ENCODE data around the gene MINAR2. TPM values are rescaled to one million over a fixed set of nuclear protein-coding genes. Genes with fewer than 3 reads are reported as not detected.

The MINAR2 gene
- total RNA-seq (2021) (not detected in 2 replicates), Bru-seq, nascent RNA (not detected), BruChase-seq, experiment 1, labeled RNA remaining after a 2-hour chase (not detected), BruChase-seq, experiment 2, labeled RNA remaining after a 6-hour chase (not detected)
- long read RNA-seq = 0 reads

DNA sequence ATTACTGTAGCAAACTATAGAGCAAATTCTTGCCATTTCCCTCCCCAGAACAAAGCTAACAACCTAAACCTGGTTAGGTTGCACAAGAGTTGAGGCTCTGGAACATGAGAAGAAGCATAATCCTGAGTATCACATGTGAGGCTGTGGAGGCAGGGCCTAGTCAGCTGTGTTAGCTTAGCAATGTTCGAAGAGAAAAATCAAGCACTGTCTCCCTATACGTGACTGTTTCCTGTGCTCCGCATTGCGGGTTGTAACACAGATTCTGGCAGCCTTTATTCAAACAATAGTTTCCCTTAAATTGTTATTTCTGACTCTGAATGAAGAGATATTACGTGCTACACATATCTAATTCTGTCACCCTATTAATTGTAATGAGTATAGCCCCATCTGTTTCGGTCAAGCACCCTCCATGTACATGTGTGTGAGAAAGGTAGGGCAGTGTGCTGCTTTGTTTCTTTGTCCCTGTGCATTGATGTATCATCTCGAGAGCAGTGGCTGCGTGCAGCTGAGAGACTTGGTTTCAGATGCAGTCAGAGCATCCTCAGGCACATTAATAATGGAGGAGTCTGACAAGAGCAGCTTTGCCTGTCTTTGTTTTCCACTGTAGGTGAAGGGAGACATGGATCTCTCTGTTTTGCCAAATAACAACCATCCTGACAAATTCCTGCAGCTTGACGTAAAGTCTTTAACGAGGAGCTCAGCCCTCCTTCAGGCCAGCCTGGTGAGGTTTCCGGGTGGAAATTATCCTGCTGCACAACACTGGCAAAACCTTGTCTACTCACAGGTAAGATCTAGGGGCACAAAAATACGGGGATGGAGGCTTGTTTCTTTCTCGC lies at the start of gene MINAR2:
Gene MINAR2 (plus strand): TSS at position 523 of the 836 bp plus-strand sequence. CDS start 97 bp downstream, at position 620.
- no peaks in the 10 kb centered on the region for H3K36me3 ChIP-seq (ENCODE audit: insufficient read depth, low read length, poor library complexity, severe bottlenecking)
- no peaks in the 10 kb centered on the region for H3K4me1 ChIP-seq (ENCODE audit: insufficient read depth, low read length, poor library complexity, severe bottlenecking)
- H3K4me3 ChIP-seq (ENCODE audit: low read depth, low read length, poor library complexity, severe bottlenecking) = no peak within 1 kb of the TSS
- CTCF ChIA-PET = no interaction called here
- H3K9me3 ChIP-seq (ENCODE audit: low read depth, low read length, poor library complexity, severe bottlenecking) = no peaks in the 10 kb centered on the region
- no peak for DNase-seq (ENCODE audit: low spot score)
- TF ChIP-seq CTCF (conservative IDR thresholded peaks at IDR 0.05; ENCODE audit: low read depth, low read length) (no peak), EZH2 (IDR thresholded peaks at IDR 0.05; ENCODE audit: borderline replicate concordance, low read depth, low read length, poor library complexity, severe bottlenecking) (no peak)
- peaks cover 16% of the 10 kb centered on the region for H3K27me3 ChIP-seq (replicated peaks; ENCODE audit: insufficient read depth, low read depth, low read length, poor library complexity)
- POLR2A ChIA-PET (ENCODE audit: low non-redundant PET) = no interaction called here
- H3K27ac ChIP-seq (ENCODE audit: low read depth, low read length, poor library complexity, severe bottlenecking) = no peak within 1 kb of the TSS
- BruUV-seq (replicated peaks) = no TSS peak
- intact Hi-C loops (cut with micrococcal nuclease; ENCODE audit: unreplicated experiment) = no loop called here

- BruUV-seq (replicated peaks) = no TSS peak
- Histone ChIP-seq H3K27me3 (replicated peaks; ENCODE audit: insufficient read depth, low read depth, low read length, poor library complexity) (peaks cover 4% of the 10 kb centered on the region), H3K27ac (ENCODE audit: low read depth, low read length, poor library complexity, severe bottlenecking) (no peak overlapping the region), H3K9me3 (ENCODE audit: low read depth, low read length, poor library complexity, severe bottlenecking) (no peaks in the 10 kb centered on the region), H3K4me1 (ENCODE audit: insufficient read depth, low read length, poor library complexity, severe bottlenecking) (no peaks in the 10 kb centered on the region), H3K4me3 (ENCODE audit: low read depth, low read length, poor library complexity, severe bottlenecking) (no peak overlapping the region), H3K36me3 (ENCODE audit: insufficient read depth, low read length, poor library complexity, severe bottlenecking) (no peaks in the 10 kb centered on the region)
- TF ChIP-seq EZH2 (IDR thresholded peaks at IDR 0.05; ENCODE audit: borderline replicate concordance, low read depth, low read length, poor library complexity, severe bottlenecking) = no peak
- peak; percentile 28; the same call in 1 of the 2 replicates for TF ChIP-seq CTCF (conservative IDR thresholded peaks at IDR 0.05; ENCODE audit: low read depth, low read length)
- no peak for DNase-seq (ENCODE audit: low spot score)
- ChIA-PET CTCF (no interaction called here), POLR2A (ENCODE audit: low non-redundant PET) (no interaction called here)
- intact Hi-C loops (cut with micrococcal nuclease; ENCODE audit: unreplicated experiment) = no loop called here
Measured at GRCh38 chr5:129698661-129699060, 49.2 kb upstream of the MINAR2 start.

DNA sequence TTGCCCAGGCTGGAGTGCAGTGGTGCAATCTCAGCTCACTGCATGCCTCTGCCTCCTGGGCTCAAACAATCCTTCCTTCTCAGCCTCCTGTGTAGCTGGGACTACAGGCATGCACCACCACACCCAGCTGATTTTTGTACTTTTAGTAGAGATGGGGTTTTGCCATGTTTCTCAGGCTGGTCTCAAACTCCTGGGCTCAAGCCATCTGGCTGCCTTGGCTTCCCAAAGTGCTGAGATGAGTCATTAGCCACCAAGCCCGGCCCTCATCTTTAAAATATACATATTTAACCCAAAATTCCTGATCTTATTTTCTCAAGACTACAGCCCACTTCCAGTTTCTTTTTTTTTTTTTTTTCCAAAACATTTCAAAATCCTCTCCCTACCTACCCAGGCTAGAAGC lies 31.7 kb upstream of the MINAR2 start:
- Histone ChIP-seq H3K27me3 (replicated peaks; ENCODE audit: insufficient read depth, low read depth, low read length, poor library complexity) (no peaks in the 10 kb centered on the region), H3K4me3 (ENCODE audit: low read depth, low read length, poor library complexity, severe bottlenecking) (no peak overlapping the region), H3K4me1 (ENCODE audit: insufficient read depth, low read length, poor library complexity, severe bottlenecking) (no peaks in the 10 kb centered on the region), H3K36me3 (ENCODE audit: insufficient read depth, low read length, poor library complexity, severe bottlenecking) (no peaks in the 10 kb centered on the region), H3K9me3 (ENCODE audit: low read depth, low read length, poor library complexity, severe bottlenecking) (no peaks in the 10 kb centered on the region), H3K27ac (ENCODE audit: low read depth, low read length, poor library complexity, severe bottlenecking) (no peak overlapping the region)
- ChIA-PET POLR2A (ENCODE audit: low non-redundant PET) (no interaction called here), CTCF (no interaction called here)
- intact Hi-C loops (cut with micrococcal nuclease; ENCODE audit: unreplicated experiment) = no loop called here
- no peak for TF ChIP-seq CTCF (conservative IDR thresholded peaks at IDR 0.05; ENCODE audit: low read depth, low read length)
- TF ChIP-seq EZH2 (IDR thresholded peaks at IDR 0.05; ENCODE audit: borderline replicate concordance, low read depth, low read length, poor library complexity, severe bottlenecking) = no peak
- no TSS peak for BruUV-seq (replicated peaks)
- DNase-seq (ENCODE audit: low spot score) = no peak

Data from A673 (cell line).